GM10266 (cell line): ENCODE data around the gene MRLN.

ENCODE experiments used
- DNase-seq: peaks from one replicate; pipeline ENCODE4 v3.0.0; 2012; ENCODE audit errors: extremely low spot score
- TF ChIP-seq, protein P1 (sequence below): IDR thresholded peaks from 2 replicates; pipeline ENCODE4 v1.5.1; 2012; ENCODE audit warnings: mild to moderate bottlenecking, low read depth; ENCODE audit not compliant: control insufficient read depth, insufficient read depth; ENCODE audit errors: missing control alignments

The MRLN gene

DNA sequence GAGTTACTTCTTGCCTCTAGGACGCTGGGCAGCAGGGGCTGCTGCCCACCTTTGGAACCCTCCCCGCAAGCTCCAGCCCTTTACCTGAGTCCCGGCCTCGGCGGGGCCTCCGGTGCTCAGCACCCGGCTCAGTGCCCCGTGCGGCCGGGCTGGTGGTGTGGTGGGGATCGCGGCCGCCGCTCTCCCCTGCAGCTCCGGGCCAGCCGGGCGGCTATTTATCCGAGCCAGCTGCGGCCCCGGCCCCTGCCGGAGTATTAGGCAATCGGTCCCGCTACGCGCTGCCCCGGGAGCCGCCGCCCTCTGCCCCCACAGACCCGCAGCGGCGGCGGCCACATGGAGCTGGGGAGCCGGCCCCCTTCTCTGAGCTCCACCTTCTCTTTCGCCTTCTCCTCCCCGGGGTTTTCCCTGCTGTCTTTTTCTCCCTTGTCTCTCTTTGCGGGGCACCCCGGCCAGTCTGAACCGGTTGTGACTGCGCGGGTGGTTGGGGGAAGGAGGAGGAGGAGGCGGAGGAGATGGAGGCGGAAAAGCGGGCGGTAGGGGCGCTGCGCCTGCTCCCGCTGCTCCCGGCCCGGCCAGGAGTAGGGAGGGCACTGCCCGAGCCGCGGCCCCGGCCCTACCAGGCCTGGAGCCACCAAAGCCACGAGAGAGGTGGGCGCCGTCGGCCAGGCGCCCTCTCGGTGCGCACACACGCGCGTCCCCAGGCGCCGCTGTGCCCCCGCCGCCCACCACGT is 43.7 kb downstream of the MRLN start, which contains the start of gene SLC16A9:
Gene SLC16A9 (minus strand): TSS at position 456 of the 731 bp plus-strand sequence. CDS start 25,559 bp downstream, outside the sequence.
- DNase-seq, result peak; percentile 78
- TF ChIP-seq, protein P1, sequence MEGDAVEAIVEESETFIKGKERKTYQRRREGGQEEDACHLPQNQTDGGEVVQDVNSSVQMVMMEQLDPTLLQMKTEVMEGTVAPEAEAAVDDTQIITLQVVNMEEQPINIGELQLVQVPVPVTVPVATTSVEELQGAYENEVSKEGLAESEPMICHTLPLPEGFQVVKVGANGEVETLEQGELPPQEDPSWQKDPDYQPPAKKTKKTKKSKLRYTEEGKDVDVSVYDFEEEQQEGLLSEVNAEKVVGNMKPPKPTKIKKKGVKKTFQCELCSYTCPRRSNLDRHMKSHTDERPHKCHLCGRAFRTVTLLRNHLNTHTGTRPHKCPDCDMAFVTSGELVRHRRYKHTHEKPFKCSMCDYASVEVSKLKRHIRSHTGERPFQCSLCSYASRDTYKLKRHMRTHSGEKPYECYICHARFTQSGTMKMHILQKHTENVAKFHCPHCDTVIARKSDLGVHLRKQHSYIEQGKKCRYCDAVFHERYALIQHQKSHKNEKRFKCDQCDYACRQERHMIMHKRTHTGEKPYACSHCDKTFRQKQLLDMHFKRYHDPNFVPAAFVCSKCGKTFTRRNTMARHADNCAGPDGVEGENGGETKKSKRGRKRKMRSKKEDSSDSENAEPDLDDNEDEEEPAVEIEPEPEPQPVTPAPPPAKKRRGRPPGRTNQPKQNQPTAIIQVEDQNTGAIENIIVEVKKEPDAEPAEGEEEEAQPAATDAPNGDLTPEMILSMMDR, result no peak

DNA sequence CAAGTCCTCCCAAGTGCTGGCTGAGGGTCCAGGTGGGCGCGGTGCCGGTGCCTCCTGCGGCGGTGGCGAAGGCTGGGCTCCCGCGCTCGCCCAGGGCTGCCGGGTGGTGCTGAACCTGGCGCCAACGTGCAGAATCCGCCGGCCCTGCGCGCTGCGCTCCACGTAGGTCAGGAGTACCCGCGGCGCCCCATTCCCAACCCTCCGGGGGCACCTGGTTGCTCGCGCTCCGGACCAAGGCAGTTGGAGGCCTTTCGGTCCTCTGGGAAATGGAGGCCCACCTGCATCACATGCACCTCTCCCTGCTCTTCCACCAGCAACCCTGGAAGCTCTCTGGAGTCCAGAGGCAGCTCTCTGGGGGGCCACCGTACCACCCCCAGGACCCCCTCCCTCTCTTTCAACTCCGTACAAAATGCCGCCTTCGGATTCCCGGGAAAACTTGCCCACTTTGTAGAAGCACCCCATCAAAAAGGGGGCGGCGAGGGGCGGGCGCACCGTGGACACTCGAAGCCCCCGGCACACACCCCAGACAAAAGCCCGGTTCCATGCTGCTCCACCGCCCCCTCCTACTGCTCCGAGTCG is 44.4 kb downstream of the MRLN start:
- TF ChIP-seq, protein P1, result no peak
- peak; percentile 29 for DNase-seq

DNA sequence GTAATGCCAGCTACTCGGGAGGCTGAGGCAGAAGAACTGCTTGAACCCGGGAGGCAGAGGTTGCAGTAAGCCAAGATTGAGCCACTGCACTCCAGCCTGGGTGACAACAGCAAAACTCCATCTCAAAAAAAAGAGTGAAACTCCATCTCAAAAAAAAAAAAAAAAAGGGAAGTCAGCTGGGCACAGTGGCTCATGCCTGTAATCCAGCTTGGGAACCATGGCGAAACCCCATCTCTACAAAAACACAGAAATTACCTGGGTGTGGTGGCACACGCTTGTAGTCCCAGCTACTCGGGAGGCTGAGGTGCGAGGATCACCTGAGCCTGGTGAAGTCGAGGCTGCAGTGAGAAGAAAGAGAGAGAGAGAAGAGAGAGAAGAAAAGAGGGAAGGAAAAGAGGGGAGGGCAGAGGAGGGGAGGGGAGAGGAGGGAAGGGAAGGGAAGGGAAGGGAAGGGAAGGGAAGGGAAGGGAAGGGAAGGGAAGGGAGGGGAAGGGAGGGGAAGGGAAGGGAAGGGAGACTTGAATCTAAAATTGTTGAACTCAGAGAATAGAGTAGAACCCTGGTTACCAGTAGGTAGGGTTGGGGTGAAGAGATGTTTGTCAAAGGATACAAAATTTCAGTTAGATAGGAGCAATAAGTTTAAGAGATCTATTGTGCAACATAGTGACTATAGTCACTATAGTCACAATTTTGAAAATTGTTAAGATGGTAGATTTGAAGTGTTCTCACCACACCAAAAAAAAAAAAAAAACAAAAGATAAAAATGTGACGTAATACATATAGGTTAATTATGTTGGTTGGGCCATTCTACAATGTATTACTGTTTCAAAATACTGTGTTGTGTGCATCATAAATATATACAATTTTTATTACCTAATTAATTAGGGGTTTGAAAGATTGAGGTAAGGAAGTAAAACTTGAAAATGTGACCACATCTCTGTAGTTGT is 46.1 kb downstream of the MRLN start:
- no peak for DNase-seq
- TF ChIP-seq, protein P1, result no peak

DNA sequence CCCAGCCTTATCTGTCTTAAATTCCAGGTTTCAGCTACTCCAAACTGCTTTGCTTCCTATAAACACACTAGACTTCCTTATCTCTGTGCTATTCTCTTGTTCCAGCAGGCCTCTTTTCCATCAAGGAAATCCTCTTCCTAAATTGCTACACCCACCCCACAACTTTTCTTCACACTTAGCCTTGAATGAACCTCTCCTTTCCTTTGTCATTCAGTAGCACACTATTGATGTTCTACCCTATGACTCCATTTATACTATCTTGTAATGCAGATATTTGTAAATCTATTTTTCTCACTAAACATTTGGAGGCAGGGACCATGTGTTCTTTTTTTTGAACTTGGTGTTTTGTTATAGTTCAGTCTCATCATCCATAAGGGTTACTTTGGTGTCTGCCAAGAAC is 47.3 kb downstream of the MRLN start:
- TF ChIP-seq, protein P1, result no peak
- no peak for DNase-seq

DNA sequence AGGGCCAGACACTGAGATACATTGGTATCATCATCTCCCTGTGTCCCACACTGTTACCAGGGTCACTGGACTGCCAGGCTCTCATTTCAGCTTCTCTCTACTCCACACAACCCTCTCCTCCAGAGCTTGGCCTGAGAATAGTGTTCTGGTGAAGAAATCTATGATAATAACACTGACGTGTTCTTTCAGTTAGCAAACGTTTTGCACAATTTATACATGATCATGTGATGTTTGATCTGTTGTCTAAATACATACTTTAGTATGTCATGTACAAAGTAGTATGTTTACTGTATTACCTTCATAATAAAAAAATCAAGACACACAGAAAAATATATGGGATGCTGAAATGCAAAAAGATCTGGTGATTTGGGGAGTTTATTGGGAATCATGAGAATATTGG is 48.6 kb downstream of the MRLN start:
- DNase-seq, result no peak
- TF ChIP-seq, protein P1, result no peak

DNA sequence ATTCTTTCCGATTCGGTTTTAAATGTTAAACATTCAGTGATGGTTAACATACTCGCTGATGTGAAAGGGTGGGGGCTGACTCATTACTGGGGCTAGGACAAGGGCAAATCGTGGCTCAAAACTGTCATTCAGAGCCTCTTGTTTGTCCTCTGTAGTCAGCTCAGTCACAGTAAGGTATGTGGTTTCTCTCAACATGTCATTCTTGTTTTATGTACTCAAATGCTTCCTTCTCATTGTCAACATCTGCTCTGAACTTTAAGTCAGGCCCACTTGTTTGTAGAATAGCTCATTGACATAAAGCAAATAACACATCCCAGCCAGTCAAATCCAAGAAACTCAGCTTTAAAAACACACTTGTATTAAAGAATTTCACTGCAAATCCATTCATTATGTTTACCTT is 50.9 kb downstream of the MRLN start:
- TF ChIP-seq, protein P1, result no peak
- DNase-seq, result no peak
